IMR-90 (cell line): ENCODE data around the gene KCNN4. TPM values are rescaled to one million over a fixed set of nuclear protein-coding genes. Genes with fewer than 3 reads are reported as not detected.
A peak's percentile ranks its signal among the peaks of the same experiment; 100 is the strongest.

Source experiments
- ATAC-seq: fragments of 200-7000 bp; cut with Tn5 transposase; 2 replicates; pipeline ENCODE4 v1.9.1; 2020; ENCODE audit warnings: low read depth, mild to moderate bottlenecking, moderate library complexity
- BruUV-seq: library from RNA; stranded (reverse); fragments of 400-500 nt; replicated peaks from 2 replicates; lab custom pipeline; 2021; lab: Mats Ljungman, UMichigan
- CTCF ChIA-PET: fragments of 300-600 bp; formaldehyde crosslinking; extraction: SDS; loops from one replicate; lab custom pipeline; 2021; ENCODE audit warnings: antibody characterized with exemption; lab: Yijun Ruan, JAX
- POLR2A ChIA-PET: fragments of 300-600 bp; sonication (Branson Sonifier 250); formaldehyde crosslinking; loops from one replicate; lab custom pipeline; 2022; ENCODE audit warnings: antibody characterized with exemption; ENCODE audit not compliant: unreplicated experiment; lab: Charles Lee
- DNase-seq: peaks from one replicate; pipeline ENCODE4 v3.0.0; 2013
- H2AFZ ChIP-seq: replicated peaks from 2 replicates; pipeline ENCODE3; 2013; ENCODE audit warnings: low read length, mild to moderate bottlenecking; ENCODE audit not compliant: poor library complexity
- H2AK5ac ChIP-seq: 2 replicates; pipeline ENCODE4 v1.6.1; 2013; ENCODE audit warnings: low read depth, low read length, inconsistent platforms
- H2AK9ac ChIP-seq: replicated peaks from 2 replicates; pipeline ENCODE3; 2013; ENCODE audit warnings: mild to moderate bottlenecking, low read depth, low read length, moderate library complexity; ENCODE audit not compliant: poor library complexity
- H2BK120ac ChIP-seq: 2 replicates; pipeline ENCODE4 v1.6.1; 2013; ENCODE audit warnings: low read depth, low read length, inconsistent platforms
- H2BK15ac ChIP-seq: 3 replicates; pipeline ENCODE4 v1.6.1; 2013; ENCODE audit warnings: low read depth, low read length, inconsistent platforms
- H2BK20ac ChIP-seq: 2 replicates; pipeline ENCODE4 v1.6.1; 2013; ENCODE audit warnings: low read depth, mild to moderate bottlenecking, inconsistent platforms, low read length, moderate library complexity
- H2BK5ac ChIP-seq: 2 replicates; pipeline ENCODE4 v1.6.1; 2013; ENCODE audit warnings: mild to moderate bottlenecking, low read depth, low read length, inconsistent platforms; ENCODE audit not compliant: poor library complexity, severe bottlenecking
- H3K14ac ChIP-seq: replicated peaks from 2 replicates; pipeline ENCODE4 v1.6.1; 2013; ENCODE audit warnings: low read depth, low read length, inconsistent platforms
- H3K18ac ChIP-seq: 2 replicates; pipeline ENCODE4 v1.6.1; 2013; ENCODE audit warnings: low read depth, low read length, control low read depth
- H3K23ac ChIP-seq: 2 replicates; pipeline ENCODE4 v1.6.1; 2013; ENCODE audit warnings: low read depth, low read length, inconsistent platforms
- H3K27ac ChIP-seq: 2 replicates; pipeline ENCODE4 v1.5.1; 2013; ENCODE audit warnings: mild to moderate bottlenecking, control low read depth, low read length; ENCODE audit not compliant: insufficient read depth
- H3K27me3 ChIP-seq: 2 replicates; pipeline ENCODE4 v1.6.1; 2013; ENCODE audit warnings: low read length; ENCODE audit not compliant: control insufficient read depth, insufficient read depth
- H3K36me3 ChIP-seq: 2 replicates; pipeline ENCODE4 v1.6.1; 2013; ENCODE audit warnings: low read length, mixed read lengths; ENCODE audit not compliant: control insufficient read depth, insufficient read depth
- H3K4ac ChIP-seq: 2 replicates; pipeline ENCODE4 v1.6.1; 2013; ENCODE audit warnings: low read depth, low read length, inconsistent platforms
- H3K4me1 ChIP-seq: 2 replicates; pipeline ENCODE4 v1.6.1; 2013; ENCODE audit warnings: low read length, mixed read lengths; ENCODE audit not compliant: control insufficient read depth, insufficient read depth
- H3K4me2 ChIP-seq: 2 replicates; pipeline ENCODE4 v1.6.1; 2013; ENCODE audit warnings: low read depth, mild to moderate bottlenecking, control low read depth, low read length, moderate library complexity
- H3K4me3 ChIP-seq: 2 replicates; pipeline ENCODE4 v1.5.1; 2013; ENCODE audit warnings: low read depth, mild to moderate bottlenecking, control low read depth, low read length, moderate library complexity; ENCODE audit not compliant: insufficient read depth
- H3K56ac ChIP-seq: 2 replicates; pipeline ENCODE4 v1.6.1; 2013; ENCODE audit warnings: low read length, inconsistent platforms; ENCODE audit not compliant: insufficient read depth; ENCODE audit errors: extremely low read depth
- H3K79me1 ChIP-seq, 2 experiments: 2 replicates each; pipeline ENCODE4 v1.6.1; 2013; ENCODE audit warnings: low read length in 2 of 2, inconsistent platforms in 1 of 2, low read depth in 1 of 2
- H3K9ac ChIP-seq: 2 replicates; pipeline ENCODE4 v1.6.1; 2013; ENCODE audit warnings: low read depth, low read length, control low read depth
- H3K9me1 ChIP-seq: 2 replicates; pipeline ENCODE4 v1.6.1; 2013; ENCODE audit warnings: low read length, inconsistent platforms; ENCODE audit not compliant: insufficient read depth
- H3K9me3 ChIP-seq: 2 replicates; pipeline ENCODE4 v1.6.1; 2013; ENCODE audit warnings: low read length; ENCODE audit not compliant: control insufficient read depth, insufficient read depth
- H4K20me1 ChIP-seq: 2 replicates; pipeline ENCODE4 v1.6.1; 2013; ENCODE audit warnings: low read length, inconsistent platforms; ENCODE audit not compliant: insufficient read depth
- H4K5ac ChIP-seq: 2 replicates; pipeline ENCODE4 v1.6.1; 2013; ENCODE audit warnings: mild to moderate bottlenecking, low read depth, low read length, control low read depth
- H4K8ac ChIP-seq, 2 experiments: 2 replicates each; pipeline ENCODE4 v1.6.1; 2013; ENCODE audit warnings: low read depth in 2 of 2, low read length in 2 of 2, control low read depth in 1 of 2, inconsistent platforms in 1 of 2
- H4K91ac ChIP-seq: 2 replicates; pipeline ENCODE4 v1.6.1; 2013; ENCODE audit warnings: low read depth, low read length, inconsistent platforms; ENCODE audit not compliant: insufficient read depth
- CTCF ChIP-seq: conservative IDR thresholded peaks from 2 replicates; pipeline ENCODE4 v1.5.1; 2012; ENCODE audit warnings: mild to moderate bottlenecking, low read depth, low read length, improper control_type of control experiment
- NFE2L2 ChIP-seq: fragments of 150-350 bp; IDR thresholded peaks from 2 replicates; pipeline ENCODE4 v1.6.1; 2016; ENCODE audit warnings: low read depth, mild to moderate bottlenecking, low read length
- RAD21 ChIP-seq: IDR thresholded peaks from 2 replicates; pipeline ENCODE4 v1.6.1; 2012; ENCODE audit warnings: low read length, improper control_type of control experiment
- RCOR1 ChIP-seq: IDR thresholded peaks from 2 replicates; pipeline ENCODE4 v1.6.1; 2012; ENCODE audit warnings: mild to moderate bottlenecking, low read length, improper control_type of control experiment; ENCODE audit not compliant: insufficient replicate concordance
- WGBS, 2 experiments: methylation state at CpG; one replicate each; pipeline versions ENCODE4 v1.1.5 to v1.1.7; 2013; ENCODE audit warnings: missing lambda C conversion rate in 2 of 2; ENCODE audit not compliant: insufficient read length in 1 of 2; ENCODE audit errors: extremely low coverage in 2 of 2; 5-methylcytosine and 5-hydroxymethylcytosine counted together
- dilution Hi-C: fragments of 300-500 bp; cut with HindIII; formaldehyde crosslinking; loops from one replicate; pipeline ENCODE4 v1.14.3; 2018; ENCODE audit warnings: low sequenced_read_pairs; ENCODE audit not compliant: unreplicated experiment
- in situ Hi-C: fragments of 300-500 bp; cut with MboI; formaldehyde crosslinking; loops from 3 replicates; pipeline ENCODE4 v1.14.3; 2019; ENCODE audit warnings: low sequenced_read_pairs, inconsistent platforms, mixed read lengths
- intact Hi-C: fragments of 100-400 bp; cut with micrococcal nuclease; formaldehyde crosslinking; loops from 2 replicates; pipeline ENCODE4 v1.10.0; 2022
- polyA plus RNA-seq, 3 experiments: library from polyadenylated mRNA; depleted of rRNA; stranded (reverse); fragments of >200 nt; gene quantifications; 2 replicates each; pipeline ENCODE4 v1.2.3, GENCODE V29; 2012; ENCODE audit warnings: low replicate concordance in 1 of 3
- total RNA-seq: library from RNA; depleted of rRNA; stranded (reverse); fragments of >200 nt; gene quantifications from 2 replicates; pipeline ENCODE4 v1.2.3, GENCODE V29; 2012
- TF ChIP-seq, protein P1 (sequence below): fragments of 150-350 bp; IDR thresholded peaks from 2 replicates; pipeline ENCODE4 v1.6.1; 2016; ENCODE audit warnings: low read depth, mild to moderate bottlenecking, low read length, moderate library complexity, borderline replicate concordance

KCNN4 gene
- total and polyA plus RNA-seq, 2 of the 4 experiments (the other 2 are of a cell fraction), result 0.54 to 0.99 TPM

GRCh38 chr19:43754253-43754502, 26.6 kb downstream of the KCNN4 start:
- peak overlapping the region; percentile 86 for H2AK9ac ChIP-seq
- H2AFZ ChIP-seq, result peak overlapping the region; percentile 99
- H4K20me1 ChIP-seq, result peaks cover 25% of the 10 kb centered on the region
- no TSS peak for BruUV-seq
- POLR2A ChIA-PET, result interaction anchor here (1.0 to 1.4 kb wide), 2 partner anchors 11 to 158 kb away, joined by 3 read pairs; partner anchors contain the start of genes IRGQ and ZNF576
- in situ Hi-C loops (no loop called here), intact Hi-C loops (no loop called here), dilution Hi-C loops (no loop called here)
- peak overlapping the region; percentile 66 for H3K4me3 ChIP-seq
- H4K91ac ChIP-seq, result 0 out of 2 replicates have a peak overlapping the region, but pooled peaks have one; percentile 46
- H3K9me1 ChIP-seq, result peaks cover 19% of the 10 kb centered on the region
- H3K23ac ChIP-seq, result peak overlapping the region; percentile 33; the same call in 1 of the 2 replicates
- 0% methylated on average over 8 of the region's 11 CpGs; no CpG with 5 or more reads in 1 of the 2 experiments for WGBS, 2 experiments
- no peak for DNase-seq
- H4K5ac ChIP-seq, result peak overlapping the region; percentile 31; the same call in 1 of the 2 replicates
- peaks cover 18% of the 10 kb centered on the region for H3K4me1 ChIP-seq
- peak overlapping the region; percentile 90 for H3K4me2 ChIP-seq
- H3K56ac ChIP-seq, result peak overlapping the region; percentile 80; the same call in 1 of the 2 replicates
- peak overlapping the region; percentile 8; the same call in 1 of the 2 replicates for H3K18ac ChIP-seq
- peak overlapping the region; percentile 46 for H2BK5ac ChIP-seq
- no peak overlapping the region for H2BK20ac ChIP-seq
- H3K27me3 ChIP-seq, result no peaks in the 10 kb centered on the region
- H2BK15ac ChIP-seq, result peak overlapping the region; percentile 71; the same call in 2 of the 3 replicates
- H2BK120ac ChIP-seq, result no peak overlapping the region
- no peaks in the 10 kb centered on the region for H3K9me3 ChIP-seq
- ATAC-seq, result no peak
- H3K79me1 ChIP-seq, result peaks cover 19 to 69% of the 10 kb centered on the region in 2 experiments
- peaks cover 10% of the 10 kb centered on the region for H3K36me3 ChIP-seq
- H4K8ac ChIP-seq, result peak overlapping the region; percentile 79 to 98; a peak in 3 of 4 replicates
- CTCF ChIA-PET, result no interaction called here
- peak overlapping the region; percentile 81 for H3K14ac ChIP-seq
- H2AK5ac ChIP-seq, result peak overlapping the region; percentile 57
- H3K4ac ChIP-seq, result peak overlapping the region; percentile 70
- peak overlapping the region; percentile 73 for H3K9ac ChIP-seq
- H3K27ac ChIP-seq, result peak overlapping the region; percentile 97
- no peak for TF ChIP-seq CTCF
- TF ChIP-seq, protein P1, sequence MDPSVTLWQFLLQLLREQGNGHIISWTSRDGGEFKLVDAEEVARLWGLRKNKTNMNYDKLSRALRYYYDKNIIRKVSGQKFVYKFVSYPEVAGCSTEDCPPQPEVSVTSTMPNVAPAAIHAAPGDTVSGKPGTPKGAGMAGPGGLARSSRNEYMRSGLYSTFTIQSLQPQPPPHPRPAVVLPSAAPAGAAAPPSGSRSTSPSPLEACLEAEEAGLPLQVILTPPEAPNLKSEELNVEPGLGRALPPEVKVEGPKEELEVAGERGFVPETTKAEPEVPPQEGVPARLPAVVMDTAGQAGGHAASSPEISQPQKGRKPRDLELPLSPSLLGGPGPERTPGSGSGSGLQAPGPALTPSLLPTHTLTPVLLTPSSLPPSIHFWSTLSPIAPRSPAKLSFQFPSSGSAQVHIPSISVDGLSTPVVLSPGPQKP, result no peak
- no peak for TF ChIP-seq RAD21
- no peak for TF ChIP-seq RCOR1
- no peak for TF ChIP-seq NFE2L2
